ENCODE results near the gene PIK3R2. TPM values are rescaled to one million over a fixed set of nuclear protein-coding genes. Genes with fewer than 3 reads are reported as not detected.

PIK3R2 gene
- total RNA-seq, 1 experiment from 2014 or later, result 42.8 TPM

DNA sequence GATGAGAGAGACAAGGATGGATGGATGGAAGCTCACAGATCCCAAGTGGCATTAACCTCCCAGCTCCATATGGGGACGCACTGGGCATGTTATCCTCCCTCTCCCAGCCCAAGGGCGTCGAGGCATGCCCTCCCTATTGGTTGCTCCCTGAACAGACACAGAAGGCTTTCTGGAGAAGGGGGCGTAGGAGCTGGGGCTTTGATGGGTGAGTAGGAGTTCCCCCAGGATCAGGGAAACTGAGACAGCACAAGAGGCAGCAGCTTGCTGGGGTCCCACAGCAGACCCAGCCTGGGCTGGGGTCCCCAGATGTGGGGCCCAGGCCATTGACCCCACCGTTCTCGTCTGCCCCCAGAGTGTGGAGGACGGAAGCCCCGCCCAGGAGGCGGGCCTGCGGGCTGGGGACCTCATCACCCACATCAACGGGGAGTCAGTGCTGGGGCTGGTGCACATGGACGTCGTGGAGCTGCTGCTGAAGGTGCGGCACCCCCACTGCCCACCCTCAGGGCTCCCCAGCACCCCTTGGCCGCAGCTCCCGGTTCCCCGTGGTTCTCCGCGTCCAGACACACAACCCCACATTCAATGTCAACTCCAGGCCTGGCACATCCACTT, 7.5 kb upstream of the PIK3R2 start:
- Mint-ChIP-seq H3K27ac (no peak overlapping the region), H3K4me1 (peaks cover 0 to 3% of the 10 kb centered on the region in 2 experiments; a peak in 1 of 4 replicates), H3K36me3 (ENCODE audit: insufficient read depth in 1 of 3, low read depth in 3 of 3) (peaks cover 22 to 50% (median 45%) of the 10 kb centered on the region in 3 experiments), H3K9me3 (0 out of 5 replicates have a peak, but pooled peaks cover 0 to under 1% of the 10 kb centered on the region in 2 experiments), H3K27me3 (ENCODE audit: low read depth) (no peaks in the 10 kb centered on the region; the same call in 1 of the 2 replicates), H3K4me3 (no peak overlapping the region)
- no peak overlapping the region for H3K23ac ChIP-seq (ENCODE audit: insufficient read length, low read depth, low read length)
- H3K79me1 ChIP-seq (ENCODE audit: insufficient read depth, low read depth, low read length, poor library complexity, severe bottlenecking), result no peaks in the 10 kb centered on the region
- H4K20me1 ChIP-seq (ENCODE audit: control insufficient read depth, insufficient read depth, insufficient read length), result no peaks in the 10 kb centered on the region
- TF ChIP-seq, protein P1, sequence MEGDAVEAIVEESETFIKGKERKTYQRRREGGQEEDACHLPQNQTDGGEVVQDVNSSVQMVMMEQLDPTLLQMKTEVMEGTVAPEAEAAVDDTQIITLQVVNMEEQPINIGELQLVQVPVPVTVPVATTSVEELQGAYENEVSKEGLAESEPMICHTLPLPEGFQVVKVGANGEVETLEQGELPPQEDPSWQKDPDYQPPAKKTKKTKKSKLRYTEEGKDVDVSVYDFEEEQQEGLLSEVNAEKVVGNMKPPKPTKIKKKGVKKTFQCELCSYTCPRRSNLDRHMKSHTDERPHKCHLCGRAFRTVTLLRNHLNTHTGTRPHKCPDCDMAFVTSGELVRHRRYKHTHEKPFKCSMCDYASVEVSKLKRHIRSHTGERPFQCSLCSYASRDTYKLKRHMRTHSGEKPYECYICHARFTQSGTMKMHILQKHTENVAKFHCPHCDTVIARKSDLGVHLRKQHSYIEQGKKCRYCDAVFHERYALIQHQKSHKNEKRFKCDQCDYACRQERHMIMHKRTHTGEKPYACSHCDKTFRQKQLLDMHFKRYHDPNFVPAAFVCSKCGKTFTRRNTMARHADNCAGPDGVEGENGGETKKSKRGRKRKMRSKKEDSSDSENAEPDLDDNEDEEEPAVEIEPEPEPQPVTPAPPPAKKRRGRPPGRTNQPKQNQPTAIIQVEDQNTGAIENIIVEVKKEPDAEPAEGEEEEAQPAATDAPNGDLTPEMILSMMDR (conservative IDR thresholded peaks at IDR 0.05), result no peak
- no peak overlapping the region for H4K8ac ChIP-seq (replicated peaks; ENCODE audit: insufficient read length, low read depth, low read length)
- H3K18ac ChIP-seq (ENCODE audit: insufficient read length, low read depth, low read length), result no peak overlapping the region
- H2BK20ac ChIP-seq (ENCODE audit: low read depth, low read length, poor library complexity, severe bottlenecking), result no peak overlapping the region
- H3K4me1 ChIP-seq (ENCODE audit: insufficient read depth, low read length), result no peaks in the 10 kb centered on the region
- no peak overlapping the region for H3K4me2 ChIP-seq (ENCODE audit: insufficient read depth, insufficient read length, low read length)
- H3K4ac ChIP-seq (ENCODE audit: low read depth, low read length), result no peak overlapping the region
- no peak overlapping the region for H2AK5ac ChIP-seq (ENCODE audit: insufficient read length, low read length)
- H3K14ac ChIP-seq (ENCODE audit: insufficient read depth, low read length), result no peak overlapping the region
- H3K79me2 ChIP-seq (ENCODE audit: insufficient read depth, low read length), result no peaks in the 10 kb centered on the region
- no peak overlapping the region for H4K91ac ChIP-seq (ENCODE audit: insufficient read length, low read depth, low read length)
- H2BK120ac ChIP-seq (ENCODE audit: low read depth, low read length, poor library complexity, severe bottlenecking), result no peak overlapping the region
- H3T11ph ChIP-seq (ENCODE audit: low read length), result no peak overlapping the region
- H3K9ac ChIP-seq (ENCODE audit: extremely low read depth, insufficient read length, low read length), result no peak overlapping the region
- H3K9me3 ChIP-seq (ENCODE audit: control insufficient read depth, low read depth, low read length), result no peaks in the 10 kb centered on the region
- no CpG with 5 or more reads among the region's 19 CpGs for WGBS (ENCODE audit: extremely low coverage, insufficient read length, low lambda C conversion rate)
- H3K27me3 ChIP-seq (ENCODE audit: insufficient read depth, low read length), result no peaks in the 10 kb centered on the region
- H2BK5ac ChIP-seq (ENCODE audit: insufficient read length, low read length), result no peak overlapping the region
- H3K23me2 ChIP-seq (ENCODE audit: insufficient read length, low read depth, low read length, poor library complexity, severe bottlenecking), result no peaks in the 10 kb centered on the region
- no peak overlapping the region for H2BK12ac ChIP-seq (ENCODE audit: insufficient read length, low read depth, low read length)
- no peak overlapping the region for H2BK15ac ChIP-seq (ENCODE audit: low read depth, low read length)
- no peak for DNase-seq
- H3K27ac ChIP-seq (ENCODE audit: insufficient read length, low read depth, low read length), result no peak overlapping the region
- no peak overlapping the region for H4K5ac ChIP-seq (ENCODE audit: insufficient read length, low read depth, low read length)
- H2AFZ ChIP-seq (ENCODE audit: low read length), result no peak overlapping the region
- no peak overlapping the region for H3K56ac ChIP-seq (ENCODE audit: insufficient read length, low read depth, low read length)

All from H9 (cell line).